H7 (cell line): ENCODE measurements around the gene GAB2. TPM values are rescaled to one million over a fixed set of nuclear protein-coding genes. Genes with fewer than 3 reads are reported as not detected.

ENCODE experiments used
- DNase-seq: peaks from one replicate; pipeline ENCODE4 v3.0.0; 2012
- H3K27me3 ChIP-seq: 2 replicates; pipeline ENCODE4 v1.6.0; 2011; ENCODE audit warnings: mild to moderate bottlenecking, low read length; ENCODE audit not compliant: control insufficient read depth, insufficient read depth
- H3K36me3 ChIP-seq: replicated peaks from 2 replicates; pipeline ENCODE4 v1.5.1; 2011; ENCODE audit warnings: low read length; ENCODE audit not compliant: control insufficient read depth, insufficient read depth
- H3K4me3 ChIP-seq: 2 replicates; pipeline ENCODE4 v1.5.1; 2011; ENCODE audit warnings: low read depth, mild to moderate bottlenecking, control low read depth, low read length, moderate library complexity; ENCODE audit not compliant: insufficient read depth
- total RNA-seq: library from RNA; depleted of rRNA; stranded (reverse); fragments of >200 nt; shearing (Covaris generic); gene quantifications from 2 replicates; pipeline ENCODE4 v1.2.3, GENCODE V29; 2014

Gene GAB2
- total RNA-seq, 1 experiment from 2014 or later: 9.6 TPM

DNA sequence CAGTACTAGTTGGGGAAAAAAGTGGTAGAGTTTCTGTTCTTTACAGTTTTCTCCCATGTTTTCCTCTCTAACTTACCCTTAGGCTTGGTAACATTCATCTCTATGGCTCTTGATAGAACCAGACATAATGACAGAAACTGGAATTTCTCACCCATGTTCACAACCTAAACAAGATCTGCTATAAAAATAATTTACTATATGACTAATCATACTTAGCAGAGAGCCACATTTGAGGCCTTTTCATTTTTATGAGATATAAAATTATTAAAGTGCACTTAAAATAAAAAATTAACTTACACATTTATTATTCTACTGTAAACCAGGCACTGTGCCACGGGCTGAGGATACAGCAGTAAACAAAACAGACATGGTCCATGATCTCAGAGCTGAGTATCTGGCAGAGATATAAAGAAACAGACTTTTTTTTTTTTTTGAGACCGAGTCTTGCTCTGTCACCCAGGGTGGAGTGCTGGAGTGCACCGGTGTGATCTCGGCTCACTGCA, 98.1 kb downstream of the GAB2 start:
- Histone ChIP-seq H3K27me3 (no peaks in the 10 kb centered on the region), H3K36me3 (no peaks in the 10 kb centered on the region), H3K4me3 (no peak overlapping the region)
- no peak for DNase-seq

- Histone ChIP-seq H3K4me3 (no peak overlapping the region), H3K27me3 (no peaks in the 10 kb centered on the region), H3K36me3 (no peaks in the 10 kb centered on the region)
- DNase-seq: no peak
These were observed 99.1 kb downstream of the GAB2 start for GRCh38 chr11:78318321-78319114.

DNA sequence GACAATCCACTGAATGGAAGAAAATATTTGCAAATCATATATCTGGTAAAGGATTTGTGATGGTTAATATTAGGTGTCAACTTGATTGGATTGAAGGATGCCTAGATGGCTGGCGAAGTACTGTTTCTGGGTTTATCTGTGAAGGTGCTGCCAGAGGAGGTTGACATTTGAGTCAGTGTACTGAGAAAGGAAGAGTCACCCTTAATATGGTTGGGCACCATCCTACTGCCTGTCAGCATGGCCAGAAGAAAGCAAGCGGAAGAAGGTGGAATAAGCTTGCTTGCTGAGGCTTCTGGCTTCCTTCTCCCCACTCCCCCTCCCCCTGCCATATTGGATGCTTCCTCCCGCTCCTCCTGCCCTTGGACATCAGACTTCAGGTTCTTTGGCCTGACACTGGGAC, 101.9 kb downstream of the GAB2 start:
- Histone ChIP-seq H3K27me3 (no peaks in the 10 kb centered on the region), H3K4me3 (no peak overlapping the region), H3K36me3 (no peaks in the 10 kb centered on the region)
- DNase-seq: no peak

- Histone ChIP-seq H3K27me3 (no peaks in the 10 kb centered on the region), H3K4me3 (no peak overlapping the region), H3K36me3 (no peaks in the 10 kb centered on the region)
- DNase-seq: no peak
These were observed 102.9 kb downstream of the GAB2 start for GRCh38 chr11:78314762-78315161.

- Histone ChIP-seq H3K27me3 (no peaks in the 10 kb centered on the region), H3K36me3 (no peaks in the 10 kb centered on the region), H3K4me3 (no peak overlapping the region)
- DNase-seq: no peak
These were observed 103.7 kb downstream of the GAB2 start for GRCh38 chr11:78313898-78314297.

DNA sequence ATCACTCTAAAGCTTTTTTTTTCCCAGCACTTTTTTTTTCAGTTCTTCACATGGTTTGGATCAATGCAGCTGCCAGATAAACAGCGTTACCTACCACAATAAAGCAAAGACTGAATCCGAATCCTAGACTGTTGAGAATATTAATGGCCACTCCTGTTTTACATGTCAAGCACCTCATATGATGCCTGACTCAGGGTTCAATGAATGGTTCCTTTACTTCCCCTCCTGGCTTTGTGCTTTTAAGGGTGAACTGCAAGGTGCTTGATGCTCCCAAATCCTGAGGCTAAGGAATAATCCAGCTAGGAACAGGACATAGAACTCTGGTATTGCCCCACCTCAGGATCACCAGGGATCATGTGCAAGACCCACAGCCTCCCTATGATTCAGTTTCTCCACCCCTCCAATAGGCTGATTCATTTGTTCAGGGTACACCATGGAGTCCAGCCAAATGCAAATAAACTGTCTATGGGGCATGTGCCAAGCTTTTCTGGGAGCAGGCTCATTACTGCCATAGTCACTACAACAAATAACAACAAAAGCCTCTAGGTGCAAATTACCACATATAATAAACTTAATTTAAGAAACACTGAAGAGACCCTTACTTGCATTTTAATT, 104.3 kb downstream of the GAB2 start:
- Histone ChIP-seq H3K36me3 (no peaks in the 10 kb centered on the region), H3K4me3 (no peak overlapping the region), H3K27me3 (no peaks in the 10 kb centered on the region)
- no peak for DNase-seq

- Histone ChIP-seq H3K4me3 (no peak overlapping the region), H3K36me3 (no peaks in the 10 kb centered on the region), H3K27me3 (no peaks in the 10 kb centered on the region)
- DNase-seq: no peak
These were observed 104.9 kb downstream of the GAB2 start for GRCh38 chr11:78312712-78313111.

DNA sequence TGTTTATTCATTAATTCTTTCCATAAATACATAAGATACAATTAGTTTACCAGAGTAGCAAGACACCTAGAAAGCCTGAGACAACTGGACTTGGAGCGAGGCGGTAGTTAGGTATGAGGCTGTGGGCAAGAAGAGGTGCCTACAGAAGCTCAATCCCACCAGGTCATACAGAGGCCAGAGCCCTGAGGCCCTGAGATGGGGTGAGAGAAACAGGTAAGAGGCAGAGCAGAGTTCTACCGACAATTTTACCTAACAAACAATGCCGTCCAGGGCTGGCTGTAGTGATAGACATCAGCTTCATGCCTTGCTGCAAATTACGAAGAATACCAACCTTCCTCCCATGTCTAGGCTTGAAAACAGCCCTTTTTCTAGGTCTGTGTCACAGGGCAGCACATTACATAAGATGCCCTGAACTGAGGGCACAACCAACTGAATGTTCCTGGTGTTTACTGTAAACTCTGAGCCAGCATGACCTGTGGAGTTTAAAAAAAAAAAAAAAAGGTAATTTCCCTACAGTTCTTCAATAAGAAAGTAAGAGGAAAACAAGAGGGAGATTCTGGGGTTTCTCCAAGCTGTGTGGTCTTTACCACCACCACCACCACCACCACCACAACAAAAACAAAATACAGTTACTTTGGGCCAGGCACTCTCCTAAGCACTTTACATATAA, 105.8 kb downstream of the GAB2 start:
- Histone ChIP-seq H3K4me3 (no peak overlapping the region), H3K27me3 (no peaks in the 10 kb centered on the region), H3K36me3 (no peaks in the 10 kb centered on the region)
- no peak for DNase-seq

- H3K4me3 ChIP-seq: no peak overlapping the region
- DNase-seq: no peak
- no peaks in the 10 kb centered on the region for H3K27me3 ChIP-seq
- H3K36me3 ChIP-seq: no peaks in the 10 kb centered on the region
These were observed 107.1 kb downstream of the GAB2 start for GRCh38 chr11:78310500-78310909.

DNA sequence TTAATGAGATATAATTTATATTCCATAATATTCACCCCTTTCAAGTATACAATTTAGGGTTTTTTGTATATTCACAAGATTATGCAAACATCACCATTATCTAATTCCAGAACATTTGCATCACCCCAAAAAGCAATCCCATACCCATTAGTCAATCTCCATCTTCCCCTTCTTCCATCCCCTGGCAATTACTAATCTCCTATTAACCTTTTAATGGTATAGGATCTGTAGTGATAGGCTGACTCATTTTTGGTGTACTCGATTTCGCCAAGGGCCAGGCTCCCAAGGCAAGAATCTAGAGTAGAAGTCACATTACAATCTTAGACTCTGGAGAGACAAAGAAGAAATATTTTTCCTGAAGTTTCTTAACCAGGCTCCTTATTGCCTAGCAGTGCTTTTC, 113.4 kb downstream of the GAB2 start:
- no peaks in the 10 kb centered on the region for H3K27me3 ChIP-seq
- no peaks in the 10 kb centered on the region for H3K36me3 ChIP-seq
- DNase-seq: no peak
- H3K4me3 ChIP-seq: no peak overlapping the region

GRCh38 chr11:78300108-78300839, 117.3 kb downstream of the GAB2 start:
- DNase-seq: no peak
- H3K27me3 ChIP-seq: no peaks in the 10 kb centered on the region
- H3K36me3 ChIP-seq: no peaks in the 10 kb centered on the region
- H3K4me3 ChIP-seq: no peak overlapping the region

DNA sequence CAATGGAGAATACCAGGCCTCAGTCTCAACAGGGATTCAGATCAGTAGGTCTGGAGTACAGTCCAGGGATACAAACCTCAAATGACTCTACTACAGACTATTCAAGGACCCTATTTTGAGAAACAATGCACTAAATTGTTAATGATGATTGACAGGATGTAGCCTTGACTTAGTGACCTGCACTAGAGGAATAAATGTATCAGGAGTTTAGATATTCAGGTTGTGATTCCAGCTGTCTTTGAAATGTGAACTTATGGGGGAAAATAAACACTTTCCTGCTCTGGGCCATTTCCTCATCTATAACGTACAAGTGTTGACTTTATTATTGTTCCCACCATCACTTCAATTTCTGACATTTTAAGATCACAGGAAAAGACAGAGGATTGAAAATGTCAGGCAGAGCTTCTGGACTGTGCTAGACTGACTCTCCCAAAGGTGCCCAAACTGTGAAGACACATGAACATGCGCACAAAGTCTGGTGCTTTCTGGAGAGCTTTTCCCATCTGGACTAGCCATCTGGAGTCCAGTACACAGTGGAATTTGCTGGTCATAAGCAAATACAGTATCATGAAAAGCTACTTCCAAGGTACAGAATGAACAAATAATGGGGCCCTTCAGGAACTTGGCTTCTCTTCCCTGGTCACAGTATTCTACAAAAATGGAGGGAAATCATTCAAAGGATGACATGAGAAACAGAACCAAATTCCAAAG, 118.5 kb downstream of the GAB2 start:
- DNase-seq: no peak
- no peak overlapping the region for H3K4me3 ChIP-seq
- no peaks in the 10 kb centered on the region for H3K27me3 ChIP-seq
- no peaks in the 10 kb centered on the region for H3K36me3 ChIP-seq

DNA sequence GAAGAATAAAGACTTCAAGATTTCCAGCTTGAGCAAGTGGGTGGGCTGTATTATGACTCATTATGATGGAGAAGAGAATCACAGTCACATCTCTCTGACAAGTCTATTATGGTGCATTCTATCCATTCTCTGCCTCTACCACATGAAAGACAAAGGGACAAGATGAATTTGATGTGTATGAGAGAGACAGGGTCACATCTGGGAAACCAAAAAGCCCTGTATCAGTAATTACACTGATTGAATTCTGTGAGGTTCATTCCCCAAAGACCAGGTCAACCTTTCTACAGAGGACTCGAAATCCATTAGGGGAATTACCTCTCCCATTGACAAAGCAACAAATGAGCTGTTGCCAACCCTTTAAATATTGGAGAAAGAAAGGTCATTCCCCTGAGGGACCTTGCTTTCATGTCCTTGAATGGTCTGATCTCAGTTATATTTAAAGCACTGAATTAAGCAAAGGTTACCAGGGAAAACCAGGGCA, 119.3 kb downstream of the GAB2 start:
- H3K36me3 ChIP-seq: no peaks in the 10 kb centered on the region
- no peak for DNase-seq
- no peak overlapping the region for H3K4me3 ChIP-seq
- H3K27me3 ChIP-seq: no peaks in the 10 kb centered on the region
